NCI-H2029 treated with DMSO at 0.1 percent for 48 hours (cell line): Measurements from ENCODE around the gene TMEM235.
"Not testable (repeated sequence)": the region's sequence is repeated elsewhere in the genome, so short reads cannot be mapped to it uniquely, and the experiment has no call there.

Experiments used
- DNase-seq: peaks from one replicate; lab custom pipeline; 2025; lab: John Stamatoyannopoulos, UW

TMEM235 gene

GRCh38 chr17:78238823-78239488 lies 7.5 kb downstream of the TMEM235 start:
- no peak for DNase-seq

GRCh38 chr17:78239489-78239931 lies 8.1 kb downstream of the TMEM235 start:
- DNase-seq = no peak

GRCh38 chr17:78240012-78240655 lies 8.7 kb downstream of the TMEM235 start:
- DNase-seq = no peak

GRCh38 chr17:78240839-78241238 lies 9.4 kb downstream of the TMEM235 start:
- no peak for DNase-seq

GRCh38 chr17:78241277-78242023 lies 10.0 kb downstream of the TMEM235 start:
- DNase-seq = no peak

GRCh38 chr17:78242024-78242742 lies 10.8 kb downstream of the TMEM235 start:
- no peak for DNase-seq

GRCh38 chr17:78247304-78247703 lies 15.9 kb downstream of the TMEM235 start:
- no peak for DNase-seq

- no peak for DNase-seq
Measured at GRCh38 chr17:78248051-78248914, 16.9 kb downstream of the TMEM235 start.

GRCh38 chr17:78249074-78249817 lies 17.8 kb downstream of the TMEM235 start:
- no peak for DNase-seq

GRCh38 chr17:78249818-78250806 lies 18.7 kb downstream of the TMEM235 start:
- no peak for DNase-seq

- DNase-seq = peak; percentile 46
Measured at GRCh38 chr17:78250891-78251772, 19.7 kb downstream of the TMEM235 start.

- no peak for DNase-seq
Measured at GRCh38 chr17:78251773-78252103, 20.3 kb downstream of the TMEM235 start.

- DNase-seq = no peak
Measured at GRCh38 chr17:78252111-78252634, 20.7 kb downstream of the TMEM235 start.

GRCh38 chr17:78252701-78253635 lies 21.5 kb downstream of the TMEM235 start:
- DNase-seq = no peak

GRCh38 chr17:78253636-78253945 lies 22.2 kb downstream of the TMEM235 start:
- DNase-seq = not testable (repeated sequence)

- DNase-seq = no peak
Measured at GRCh38 chr17:78253946-78254672, 22.7 kb downstream of the TMEM235 start.
